Effector memory CD8-positive, alpha-beta T cell (primary cell): ENCODE data around the gene BMS1.
"Not testable (repeated sequence)": the region's sequence is repeated elsewhere in the genome, so short reads cannot be mapped to it uniquely, and the experiment has no call there.

Experiments used
- ATAC-seq: fragments of 150-1000 bp; cut with Tn5 transposase; replicated peaks from 2 replicates; pipeline ENCODE4 v1.10.0; 2021; ENCODE audit warnings: mild to moderate bottlenecking, moderate library complexity
- DNase-seq, 3 experiments: peaks; one replicate each; pipeline ENCODE4 v3.0.0; 2021
- H3K27ac Mint-ChIP-seq, 2 donors: one replicate each; pipeline ENCODE4 v1.8.0; 2022; ENCODE audit warnings: mild to moderate bottlenecking in 2 of 2, mixed read lengths in 2 of 2, moderate library complexity in 2 of 2
- H3K27me3 Mint-ChIP-seq, 2 donors: one replicate each; pipeline ENCODE4 v1.8.0; 2022; ENCODE audit warnings: mixed read lengths in 2 of 2
- H3K36me3 Mint-ChIP-seq: one replicate; pipeline ENCODE4 v1.8.0; 2022; ENCODE audit warnings: mild to moderate bottlenecking, moderate library complexity, mixed read lengths; ENCODE audit not compliant: insufficient read depth
- H3K4me1 Mint-ChIP-seq, 2 donors: one replicate each; pipeline ENCODE4 v1.8.0; 2022; ENCODE audit warnings: low read depth in 2 of 2, mixed read lengths in 2 of 2
- H3K4me3 Mint-ChIP-seq, 2 donors: one replicate each; pipeline ENCODE4 v1.8.0; 2022; ENCODE audit warnings: mild to moderate bottlenecking in 2 of 2, mixed read lengths in 2 of 2, moderate library complexity in 2 of 2
- H3K9me3 Mint-ChIP-seq, 2 donors: one replicate each; pipeline ENCODE4 v1.8.0; 2022; ENCODE audit warnings: mixed read lengths in 2 of 2

Gene BMS1

GRCh38 chr10:42813989-42814687 lies 31.5 kb downstream of the BMS1 start:
- H3K27ac Mint-ChIP-seq = not testable (repeated sequence)

DNA sequence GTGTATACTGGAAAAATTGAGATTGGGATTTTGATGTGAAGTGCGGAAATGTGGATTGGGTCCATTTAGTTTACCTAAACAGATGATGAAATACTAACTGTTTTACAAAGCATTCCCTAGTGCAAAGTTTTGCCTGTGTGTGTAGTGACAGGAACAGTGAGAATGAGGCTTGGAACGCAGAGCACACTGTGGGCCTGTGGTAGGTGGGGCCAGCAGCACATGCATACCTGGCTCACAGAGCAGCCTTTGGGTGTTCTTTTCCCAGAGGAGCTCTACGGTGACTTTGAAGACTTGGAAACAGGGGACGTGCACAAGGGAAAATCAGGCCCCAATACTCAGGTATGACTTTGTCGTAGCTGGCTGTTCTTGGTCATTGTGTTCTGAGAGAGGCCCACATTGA lies 33.7 kb downstream of the BMS1 start:
- not testable (repeated sequence) for H3K4me3 Mint-ChIP-seq, DNase-seq, ATAC-seq, H3K27ac Mint-ChIP-seq, H3K9me3 Mint-ChIP-seq, H3K27me3 Mint-ChIP-seq
- peaks cover 18 to 21% of the 10 kb centered on the region in 2 donors for H3K4me1 Mint-ChIP-seq
- peaks cover 89% of the 10 kb centered on the region for H3K36me3 Mint-ChIP-seq

More at GRCh38 chr10:42813989-42814687, 31.5 kb downstream of the BMS1 start:
- not testable (repeated sequence) for H3K27me3 Mint-ChIP-seq, H3K9me3 Mint-ChIP-seq, ATAC-seq, DNase-seq, H3K4me3 Mint-ChIP-seq
- H3K4me1 Mint-ChIP-seq = peaks cover 19 to 29% of the 10 kb centered on the region in 2 donors
- peaks cover 91% of the 10 kb centered on the region for H3K36me3 Mint-ChIP-seq

DNA sequence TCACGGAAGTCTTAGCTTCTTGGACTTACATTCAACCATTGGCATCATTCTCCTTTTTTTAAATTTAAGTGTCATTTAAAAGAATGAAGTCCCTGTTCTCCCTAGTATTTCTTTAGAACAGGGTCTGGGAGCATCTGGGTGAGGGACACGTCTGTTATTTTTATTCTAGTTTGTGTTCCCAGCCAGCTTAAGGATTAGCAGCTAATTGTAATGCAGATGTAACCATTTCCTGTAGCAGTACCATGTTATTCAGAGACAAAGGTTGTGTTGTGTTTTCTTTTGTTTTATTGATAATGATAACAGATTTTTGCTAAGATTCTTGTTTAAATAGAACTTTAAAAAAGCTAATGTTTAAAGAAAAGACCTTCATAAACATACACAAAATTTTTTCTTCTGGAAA lies 34.3 kb downstream of the BMS1 start:
- Mint-ChIP-seq H3K4me1 (peaks cover 17 to 19% of the 10 kb centered on the region in 2 donors), H3K4me3 (no peak overlapping the region), H3K9me3 (peaks cover 4 to 8% of the 10 kb centered on the region in 2 donors), H3K27me3 (no peaks in the 10 kb centered on the region), H3K36me3 (peaks cover 89% of the 10 kb centered on the region), H3K27ac (no peak overlapping the region)
- ATAC-seq (no peak), DNase-seq (no peak)

DNA sequence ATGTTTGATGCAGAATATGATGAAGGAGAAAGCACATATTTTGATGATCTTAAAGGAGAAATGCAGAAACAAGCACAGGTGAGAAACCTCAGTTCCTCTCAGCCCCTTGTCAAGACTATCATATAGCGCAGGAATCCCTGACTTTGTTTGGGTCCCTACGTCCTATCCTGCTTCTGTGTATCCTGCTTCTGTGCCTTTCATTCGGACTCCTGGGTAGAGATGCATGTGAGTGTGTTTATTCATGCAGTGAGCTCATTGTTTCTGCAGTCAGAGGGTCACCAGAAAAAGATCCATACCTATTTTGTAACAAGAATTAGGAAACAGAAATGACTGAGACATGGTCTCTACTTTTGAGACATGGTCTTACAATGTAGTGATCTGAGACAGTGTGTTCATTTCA lies 34.8 kb downstream of the BMS1 start:
- Mint-ChIP-seq H3K27ac (peak overlapping the region in 1 of 2 donors; percentile 45), H3K4me1 (peaks cover 12 to 18% of the 10 kb centered on the region in 2 donors), H3K36me3 (peaks cover 89% of the 10 kb centered on the region)
- H3K27me3 Mint-ChIP-seq, ATAC-seq, DNase-seq, H3K9me3 Mint-ChIP-seq, H3K4me3 Mint-ChIP-seq: not testable (repeated sequence)

DNA sequence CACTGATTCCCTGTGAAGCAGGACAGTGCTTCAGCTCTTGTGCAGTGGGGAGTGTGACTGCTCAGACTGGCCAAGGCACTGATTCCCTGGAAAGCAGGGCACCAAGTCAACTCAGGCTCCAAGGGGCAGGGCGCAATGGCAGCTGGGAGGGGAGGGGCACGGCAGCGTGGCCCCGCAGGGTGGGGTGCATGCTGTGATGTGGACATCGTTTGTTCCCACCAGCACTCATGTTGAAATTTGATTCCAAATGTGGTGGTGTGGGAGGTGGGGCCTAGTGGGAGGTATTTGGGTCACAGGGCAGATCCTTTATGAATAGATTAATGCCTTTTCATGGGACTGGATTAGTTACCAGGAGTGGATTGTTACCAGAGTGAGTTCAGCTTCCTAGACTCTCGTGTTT lies 44.2 kb downstream of the BMS1 start:
- not testable (repeated sequence) for DNase-seq, H3K4me1 Mint-ChIP-seq, ATAC-seq, H3K9me3 Mint-ChIP-seq, H3K27me3 Mint-ChIP-seq, H3K4me3 Mint-ChIP-seq
- Mint-ChIP-seq H3K27ac (peak overlapping the region in 1 of 2 donors; percentile 12), H3K36me3 (peaks cover 75% of the 10 kb centered on the region)

- no peak overlapping the region for H3K4me3 Mint-ChIP-seq
- no peak for DNase-seq
- peak overlapping the region in 1 of 2 donors; percentile 12 for H3K27ac Mint-ChIP-seq
- H3K4me1 Mint-ChIP-seq = peaks cover 2 to 8% of the 10 kb centered on the region in 2 donors
- no peak for ATAC-seq
- no peaks in the 10 kb centered on the region for H3K27me3 Mint-ChIP-seq
- H3K9me3 Mint-ChIP-seq = no peaks in the 10 kb centered on the region
- H3K36me3 Mint-ChIP-seq = peaks cover 75% of the 10 kb centered on the region
These were observed 44.6 kb downstream of the BMS1 start for GRCh38 chr10:42827201-42827600.

GRCh38 chr10:42828391-42828790 lies 45.8 kb downstream of the BMS1 start:
- H3K4me3 Mint-ChIP-seq, ATAC-seq, H3K27me3 Mint-ChIP-seq, H3K4me1 Mint-ChIP-seq, DNase-seq, H3K27ac Mint-ChIP-seq, H3K9me3 Mint-ChIP-seq: not testable (repeated sequence)
- peaks cover 67% of the 10 kb centered on the region for H3K36me3 Mint-ChIP-seq

DNA sequence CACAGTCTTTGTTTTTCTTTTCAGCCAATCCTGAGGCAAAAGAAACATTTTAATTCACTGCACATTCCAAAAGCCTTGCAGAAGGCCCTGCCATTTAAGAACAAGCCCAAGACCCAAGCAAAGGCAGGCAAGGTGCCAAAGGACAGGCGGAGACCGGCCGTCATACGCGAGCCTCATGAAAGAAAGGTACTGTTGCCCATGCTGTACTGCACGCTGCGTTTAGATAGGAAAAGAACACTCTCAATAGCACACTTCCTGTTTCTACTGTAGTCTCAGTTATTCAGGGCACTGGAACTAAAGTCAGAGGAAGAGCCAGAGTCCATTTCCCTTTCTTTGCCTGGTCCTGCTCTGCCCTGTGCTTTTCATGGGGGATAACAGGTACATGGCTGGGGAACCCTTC lies 47.6 kb downstream of the BMS1 start:
- DNase-seq (no peak), ATAC-seq (no peak)
- H3K9me3 Mint-ChIP-seq = no peaks in the 10 kb centered on the region
- H3K4me1 Mint-ChIP-seq = peaks cover 0 to 7% of the 10 kb centered on the region in 2 donors
- H3K27me3 Mint-ChIP-seq = no peaks in the 10 kb centered on the region
- H3K36me3 Mint-ChIP-seq = peaks cover 50% of the 10 kb centered on the region
- no peak overlapping the region for H3K4me3 Mint-ChIP-seq
- H3K27ac Mint-ChIP-seq = peak overlapping the region in 1 of 2 donors; percentile 84

GRCh38 chr10:42836096-42836495 lies 53.5 kb downstream of the BMS1 start:
- ATAC-seq = no peak
- Mint-ChIP-seq H3K4me3 (no peak overlapping the region), H3K9me3 (no peaks in the 10 kb centered on the region), H3K27ac (no peak overlapping the region), H3K36me3 (peaks cover 12% of the 10 kb centered on the region), H3K4me1 (peaks cover 3 to 4% of the 10 kb centered on the region in 2 donors), H3K27me3 (peaks cover 8 to 40% of the 10 kb centered on the region in 2 donors)
- no peak for DNase-seq

DNA sequence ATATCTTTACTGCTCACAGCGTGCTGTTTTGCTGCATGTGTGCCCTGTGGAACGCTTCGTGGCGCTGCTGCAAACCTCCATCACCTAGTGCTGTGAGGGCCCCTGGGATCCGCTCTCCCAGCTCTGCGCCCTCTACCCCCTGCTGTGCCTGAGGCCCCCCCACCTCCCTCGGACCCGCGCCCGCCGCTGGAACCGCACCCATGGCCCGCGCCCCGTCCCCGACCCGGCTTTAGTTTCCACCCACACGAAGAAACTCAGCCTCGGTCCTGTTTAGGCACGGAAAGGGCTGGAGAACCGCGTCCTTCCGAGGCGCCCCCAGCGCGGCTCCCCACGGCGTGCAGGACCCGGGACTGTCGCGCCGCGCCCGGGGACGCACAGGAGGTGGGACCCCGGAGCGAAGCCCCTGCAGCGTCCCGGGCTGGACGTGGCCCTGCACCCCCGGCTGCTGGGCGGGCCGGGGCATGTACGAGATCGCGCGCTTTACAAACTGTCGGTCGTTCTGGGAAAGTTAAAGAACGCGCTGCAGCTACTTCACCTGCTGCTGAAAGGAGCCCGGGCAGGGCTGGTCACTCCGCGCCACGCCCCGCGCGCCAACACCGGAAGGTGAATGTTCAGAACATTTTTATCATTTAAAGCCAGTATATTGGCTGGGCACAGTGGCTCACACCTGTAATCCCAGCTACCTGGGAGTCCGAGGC lies 54.3 kb downstream of the BMS1 start:
- no peak overlapping the region for H3K4me3 Mint-ChIP-seq
- no peak overlapping the region for H3K27ac Mint-ChIP-seq
- H3K36me3 Mint-ChIP-seq = peaks cover 5% of the 10 kb centered on the region
- ATAC-seq = no peak
- H3K9me3 Mint-ChIP-seq = no peaks in the 10 kb centered on the region
- peaks cover 3 to 4% of the 10 kb centered on the region in 2 donors for H3K4me1 Mint-ChIP-seq
- peaks cover 8 to 42% of the 10 kb centered on the region in 2 donors for H3K27me3 Mint-ChIP-seq
- DNase-seq = no peak

GRCh38 chr10:42844810-42845209 lies 62.2 kb downstream of the BMS1 start:
- H3K4me3 Mint-ChIP-seq, H3K27ac Mint-ChIP-seq, ATAC-seq, H3K4me1 Mint-ChIP-seq, H3K9me3 Mint-ChIP-seq, H3K36me3 Mint-ChIP-seq, DNase-seq: not testable (repeated sequence)
- H3K27me3 Mint-ChIP-seq = peaks cover 15 to 57% of the 10 kb centered on the region in 2 donors

GRCh38 chr10:42847261-42847660 lies 64.7 kb downstream of the BMS1 start:
- not testable (repeated sequence) for H3K9me3 Mint-ChIP-seq, H3K36me3 Mint-ChIP-seq, DNase-seq, ATAC-seq, H3K27ac Mint-ChIP-seq, H3K4me1 Mint-ChIP-seq, H3K4me3 Mint-ChIP-seq
- peaks cover 21 to 59% of the 10 kb centered on the region in 2 donors for H3K27me3 Mint-ChIP-seq

DNA sequence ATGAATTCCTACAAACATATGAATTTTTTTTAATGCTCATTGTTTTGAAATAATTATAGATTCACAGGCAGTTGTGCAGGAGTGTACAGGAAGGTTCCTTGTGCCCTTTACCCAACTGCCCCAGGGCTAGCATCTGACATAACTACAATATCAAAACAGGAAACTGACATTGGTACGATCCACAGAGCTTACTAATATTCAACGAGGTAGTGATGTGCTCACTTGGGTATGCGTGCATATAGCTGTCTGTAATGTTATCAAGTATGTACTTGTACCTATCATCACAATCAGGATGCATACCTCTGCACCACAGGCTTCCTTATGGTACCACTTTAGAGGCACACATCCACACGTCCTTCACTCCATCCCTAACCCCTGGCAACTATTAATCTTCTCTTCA lies 68.3 kb downstream of the BMS1 start:
- H3K9me3 Mint-ChIP-seq = no peaks in the 10 kb centered on the region
- H3K27me3 Mint-ChIP-seq = peaks cover 9 to 63% of the 10 kb centered on the region in 2 donors
- no peaks in the 10 kb centered on the region for H3K4me1 Mint-ChIP-seq
- no peak overlapping the region for H3K27ac Mint-ChIP-seq
- no peak for ATAC-seq
- no peaks in the 10 kb centered on the region for H3K36me3 Mint-ChIP-seq
- DNase-seq = no peak
- no peak overlapping the region for H3K4me3 Mint-ChIP-seq

DNA sequence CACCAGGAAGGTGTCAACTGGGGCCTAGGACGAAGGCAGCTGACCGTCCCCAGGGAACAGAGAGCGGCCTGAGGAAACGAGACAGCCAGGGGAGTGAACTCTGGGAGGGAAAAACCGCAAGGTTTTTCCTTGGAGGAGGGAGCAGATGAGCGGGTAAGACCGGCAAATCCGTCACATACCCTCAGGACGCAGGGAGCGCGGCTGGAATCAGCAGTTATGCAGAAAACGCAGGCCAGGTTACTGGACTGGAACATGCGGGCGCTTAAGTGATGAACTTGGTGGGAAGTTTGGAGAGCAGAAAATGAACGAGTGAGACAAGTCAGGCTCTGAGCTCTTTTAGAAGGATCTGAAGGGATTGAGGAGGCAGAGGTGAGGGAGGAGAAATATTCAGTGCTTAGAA lies 76.7 kb downstream of the BMS1 start:
- Mint-ChIP-seq H3K27me3 (peaks cover 55 to 82% of the 10 kb centered on the region in 2 donors), H3K27ac (no peak overlapping the region), H3K36me3 (no peaks in the 10 kb centered on the region), H3K9me3 (no peaks in the 10 kb centered on the region), H3K4me3 (no peak overlapping the region), H3K4me1 (no peaks in the 10 kb centered on the region)
- ATAC-seq (no peak), DNase-seq (no peak)
